WTC11 (cell line): ENCODE measurements around the gene U2AF1.
"Not testable (repeated sequence)": the region's sequence is repeated elsewhere in the genome, so short reads cannot be mapped to it uniquely, and the experiment has no call there.

Source experiments
- ATF1 ChIP-seq: sonication (generic); formaldehyde crosslinking; IDR thresholded peaks from 2 replicates; pipeline ENCODE4 v1.8.1; 2023; ENCODE audit warnings: mild to moderate bottlenecking, moderate library complexity, missing genetic modification reagents
- E2F1 ChIP-seq: sonication (generic); formaldehyde crosslinking; IDR thresholded peaks from 2 replicates; pipeline ENCODE4 v1.8.0; 2022; ENCODE audit warnings: mild to moderate bottlenecking, missing genetic modification reagents
- ETV6 ChIP-seq: sonication (generic); formaldehyde crosslinking; IDR thresholded peaks from 2 replicates; pipeline ENCODE4 v1.8.1; 2022; ENCODE audit warnings: mild to moderate bottlenecking, missing genetic modification reagents
- FOXJ3 ChIP-seq: sonication (generic); formaldehyde crosslinking; IDR thresholded peaks from 2 replicates; pipeline ENCODE4 v1.9.0; 2021; ENCODE audit warnings: missing genetic modification reagents, mild to moderate bottlenecking, borderline replicate concordance
- JUN ChIP-seq: sonication (generic); formaldehyde crosslinking; IDR thresholded peaks from 2 replicates; pipeline ENCODE4 v1.8.0; 2023; ENCODE audit warnings: mild to moderate bottlenecking, missing genetic modification reagents
- SOX15 ChIP-seq: fragments of 250-450 bp; sonication (Bioruptor Pico); IDR thresholded peaks from 2 replicates; pipeline ENCODE4 v1.9.0; 2021; ENCODE audit warnings: mild to moderate bottlenecking
- ZNF416 ChIP-seq: fragments of 250-450 bp; sonication (Bioruptor Pico); IDR thresholded peaks from 2 replicates; pipeline ENCODE4 v1.9.0; 2021; ENCODE audit warnings: mild to moderate bottlenecking, inconsistent platforms
- ZNF423 ChIP-seq: fragments of 250-450 bp; sonication (Bioruptor Pico); IDR thresholded peaks from 2 replicates; pipeline ENCODE4 v2.1.2; 2022; ENCODE audit warnings: mild to moderate bottlenecking, moderate library complexity
- TF ChIP-seq, protein P1 (sequence below): fragments of 200-600 bp; IDR thresholded peaks from 2 replicates; pipeline ENCODE4 v1.8.0; 2022; ENCODE audit warnings: antibody characterized with exemption
- TF ChIP-seq, protein P2 (sequence below): sonication (generic); formaldehyde crosslinking; IDR thresholded peaks from 2 replicates; pipeline ENCODE4 v1.8.0; 2022; ENCODE audit warnings: missing genetic modification reagents
- TF ChIP-seq, protein P3 (sequence below): sonication (generic); formaldehyde crosslinking; IDR thresholded peaks from 2 replicates; pipeline ENCODE4 v1.8.0; 2022; ENCODE audit warnings: mild to moderate bottlenecking, missing genetic modification reagents

- TF ChIP-seq, protein P1, sequence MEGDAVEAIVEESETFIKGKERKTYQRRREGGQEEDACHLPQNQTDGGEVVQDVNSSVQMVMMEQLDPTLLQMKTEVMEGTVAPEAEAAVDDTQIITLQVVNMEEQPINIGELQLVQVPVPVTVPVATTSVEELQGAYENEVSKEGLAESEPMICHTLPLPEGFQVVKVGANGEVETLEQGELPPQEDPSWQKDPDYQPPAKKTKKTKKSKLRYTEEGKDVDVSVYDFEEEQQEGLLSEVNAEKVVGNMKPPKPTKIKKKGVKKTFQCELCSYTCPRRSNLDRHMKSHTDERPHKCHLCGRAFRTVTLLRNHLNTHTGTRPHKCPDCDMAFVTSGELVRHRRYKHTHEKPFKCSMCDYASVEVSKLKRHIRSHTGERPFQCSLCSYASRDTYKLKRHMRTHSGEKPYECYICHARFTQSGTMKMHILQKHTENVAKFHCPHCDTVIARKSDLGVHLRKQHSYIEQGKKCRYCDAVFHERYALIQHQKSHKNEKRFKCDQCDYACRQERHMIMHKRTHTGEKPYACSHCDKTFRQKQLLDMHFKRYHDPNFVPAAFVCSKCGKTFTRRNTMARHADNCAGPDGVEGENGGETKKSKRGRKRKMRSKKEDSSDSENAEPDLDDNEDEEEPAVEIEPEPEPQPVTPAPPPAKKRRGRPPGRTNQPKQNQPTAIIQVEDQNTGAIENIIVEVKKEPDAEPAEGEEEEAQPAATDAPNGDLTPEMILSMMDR: not testable (repeated sequence)
- not testable (repeated sequence) for TF ChIP-seq ZNF423 (CRISPR knock-in tag); ETV6 (CRISPR knock-in tag); SOX15 (CRISPR knock-in tag); E2F1 (CRISPR knock-in tag); FOXJ3 (CRISPR knock-in tag); ZNF416; ATF1 (CRISPR knock-in tag); JUN (CRISPR knock-in tag)
- TF ChIP-seq, protein P2, sequence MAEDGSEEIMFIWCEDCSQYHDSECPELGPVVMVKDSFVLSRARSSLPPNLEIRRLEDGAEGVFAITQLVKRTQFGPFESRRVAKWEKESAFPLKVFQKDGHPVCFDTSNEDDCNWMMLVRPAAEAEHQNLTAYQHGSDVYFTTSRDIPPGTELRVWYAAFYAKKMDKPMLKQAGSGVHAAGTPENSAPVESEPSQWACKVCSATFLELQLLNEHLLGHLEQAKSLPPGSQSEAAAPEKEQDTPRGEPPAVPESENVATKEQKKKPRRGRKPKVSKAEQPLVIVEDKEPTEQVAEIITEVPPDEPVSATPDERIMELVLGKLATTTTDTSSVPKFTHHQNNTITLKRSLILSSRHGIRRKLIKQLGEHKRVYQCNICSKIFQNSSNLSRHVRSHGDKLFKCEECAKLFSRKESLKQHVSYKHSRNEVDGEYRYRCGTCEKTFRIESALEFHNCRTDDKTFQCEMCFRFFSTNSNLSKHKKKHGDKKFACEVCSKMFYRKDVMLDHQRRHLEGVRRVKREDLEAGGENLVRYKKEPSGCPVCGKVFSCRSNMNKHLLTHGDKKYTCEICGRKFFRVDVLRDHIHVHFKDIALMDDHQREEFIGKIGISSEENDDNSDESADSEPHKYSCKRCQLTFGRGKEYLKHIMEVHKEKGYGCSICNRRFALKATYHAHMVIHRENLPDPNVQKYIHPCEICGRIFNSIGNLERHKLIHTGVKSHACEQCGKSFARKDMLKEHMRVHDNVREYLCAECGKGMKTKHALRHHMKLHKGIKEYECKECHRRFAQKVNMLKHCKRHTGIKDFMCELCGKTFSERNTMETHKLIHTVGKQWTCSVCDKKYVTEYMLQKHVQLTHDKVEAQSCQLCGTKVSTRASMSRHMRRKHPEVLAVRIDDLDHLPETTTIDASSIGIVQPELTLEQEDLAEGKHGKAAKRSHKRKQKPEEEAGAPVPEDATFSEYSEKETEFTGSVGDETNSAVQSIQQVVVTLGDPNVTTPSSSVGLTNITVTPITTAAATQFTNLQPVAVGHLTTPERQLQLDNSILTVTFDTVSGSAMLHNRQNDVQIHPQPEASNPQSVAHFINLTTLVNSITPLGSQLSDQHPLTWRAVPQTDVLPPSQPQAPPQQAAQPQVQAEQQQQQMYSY (CRISPR knock-in tag): not testable (repeated sequence)
- TF ChIP-seq, protein P3, sequence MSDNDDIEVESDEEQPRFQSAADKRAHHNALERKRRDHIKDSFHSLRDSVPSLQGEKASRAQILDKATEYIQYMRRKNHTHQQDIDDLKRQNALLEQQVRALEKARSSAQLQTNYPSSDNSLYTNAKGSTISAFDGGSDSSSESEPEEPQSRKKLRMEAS (CRISPR knock-in tag): not testable (repeated sequence)
Measured at GRCh38 chr21:43062955-43063664, 44.3 kb downstream of the U2AF1 start.
